ENCODE measurements around the gene BRIP1. TPM values are rescaled to one million over a fixed set of nuclear protein-coding genes. Genes with fewer than 3 reads are reported as not detected.
"Not testable (repeated sequence)": the region's sequence is repeated elsewhere in the genome, so short reads cannot be mapped to it uniquely, and the experiment has no call there.

Gene BRIP1
- total and polyA plus RNA-seq, 2 experiments from 2014 or later = 2.2 to 4.0 TPM

DNA sequence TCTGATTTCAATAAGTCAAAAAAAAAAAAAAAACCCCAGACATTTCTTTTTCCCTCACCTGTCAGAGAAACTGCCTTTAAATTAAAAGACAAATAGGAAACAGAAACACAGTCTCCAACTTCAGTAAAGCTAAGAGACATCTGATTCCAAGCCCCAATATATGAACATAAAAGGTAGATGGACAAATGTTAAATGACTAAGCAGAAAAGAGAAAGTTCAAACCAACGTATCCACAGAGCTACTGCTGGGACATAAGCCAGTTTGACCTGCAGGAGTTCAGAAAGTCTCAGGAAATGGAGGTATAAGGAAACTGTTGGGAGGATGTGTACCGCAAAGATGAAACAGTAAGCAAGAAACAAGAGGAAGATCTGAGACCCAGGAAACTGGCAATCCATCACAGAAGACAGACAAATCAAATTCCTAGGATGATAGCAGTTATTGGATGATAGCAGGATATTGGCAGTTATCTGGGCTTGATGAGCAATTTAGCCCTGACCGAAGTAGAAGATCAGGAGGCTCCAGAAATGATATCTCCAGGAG is 135.0 kb downstream of the BRIP1 start:
- Histone ChIP-seq H3K36me3 (ENCODE audit: low read depth) (no peaks in the 10 kb centered on the region), H3F3A (ENCODE audit: insufficient read depth) (no peaks in the 10 kb centered on the region), H3K4me3 (no peak overlapping the region), H4K20me1 (ENCODE audit: insufficient read depth) (no peaks in the 10 kb centered on the region), H3K9me2 (ENCODE audit: insufficient read depth) (no peaks in the 10 kb centered on the region), H3K27me3 (replicated peaks; ENCODE audit: insufficient read depth) (no peaks in the 10 kb centered on the region), H3K4me1 (ENCODE audit: insufficient read depth) (no peaks in the 10 kb centered on the region), H3K27ac (no peak overlapping the region), H2AFZ (no peak overlapping the region), H3K9me3 (ENCODE audit: low read depth) (no peaks in the 10 kb centered on the region), H3K4me2 (ENCODE audit: unreplicated experiment) (no peak overlapping the region), H3K9ac (no peak overlapping the region), H3K79me2 (ENCODE audit: insufficient read depth) (no peaks in the 10 kb centered on the region)
- TF ChIP-seq EZH2phosphoT487 (IDR thresholded peaks at IDR 0.05; ENCODE audit: insufficient read depth, low read depth) = no peak
- no peak for TF ChIP-seq EZH2 (IDR thresholded peaks at IDR 0.05; ENCODE audit: insufficient read depth, poor library complexity, severe bottlenecking)
- in situ Hi-C loops (cut with MboI) = no loop called here
- no peak for DNase-seq
- WGBS, 2 experiments (ENCODE audit: low coverage in 1 of 2, low lambda C conversion rate in 2 of 2, missing lambda C conversion rate in 2 of 2) = 85 to 87% methylated on average over 3 of the region's 3 CpGs

DNA sequence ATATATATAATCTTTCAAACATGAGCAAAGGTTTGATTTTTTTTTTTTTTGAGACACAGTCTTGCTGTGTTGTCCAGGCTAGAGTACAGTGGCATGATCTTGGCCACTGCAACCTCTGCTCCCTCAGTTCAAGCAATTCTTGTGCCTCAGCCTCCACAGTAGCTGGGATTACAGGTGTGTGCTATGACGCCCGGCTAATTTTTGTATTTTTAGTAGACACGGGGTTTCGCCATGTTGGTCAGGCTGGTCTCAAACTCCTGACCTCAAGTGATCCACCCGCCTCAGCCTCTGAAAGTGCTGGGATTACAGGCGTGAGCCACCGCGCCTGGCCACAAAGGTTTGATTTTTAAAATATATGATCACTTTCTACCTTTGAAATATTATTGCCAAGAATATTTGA is 135.5 kb downstream of the BRIP1 start:
- H3K9ac ChIP-seq; H3K27ac ChIP-seq; H3F3A ChIP-seq (ENCODE audit: insufficient read depth); H2AFZ ChIP-seq; H3K9me2 ChIP-seq (ENCODE audit: insufficient read depth); H3K4me2 ChIP-seq (ENCODE audit: unreplicated experiment); H4K20me1 ChIP-seq (ENCODE audit: insufficient read depth); H3K4me1 ChIP-seq (ENCODE audit: insufficient read depth); H3K79me2 ChIP-seq (ENCODE audit: insufficient read depth); H3K27me3 ChIP-seq (replicated peaks; ENCODE audit: insufficient read depth); H3K36me3 ChIP-seq (ENCODE audit: low read depth); in situ Hi-C loops (cut with MboI); DNase-seq; H3K9me3 ChIP-seq (ENCODE audit: low read depth); H3K4me3 ChIP-seq: not testable (repeated sequence)
- 96 to 98% methylated on average over 8 of the region's 8 CpGs for WGBS, 2 experiments (ENCODE audit: low coverage in 1 of 2, low lambda C conversion rate in 2 of 2, missing lambda C conversion rate in 2 of 2)

DNA sequence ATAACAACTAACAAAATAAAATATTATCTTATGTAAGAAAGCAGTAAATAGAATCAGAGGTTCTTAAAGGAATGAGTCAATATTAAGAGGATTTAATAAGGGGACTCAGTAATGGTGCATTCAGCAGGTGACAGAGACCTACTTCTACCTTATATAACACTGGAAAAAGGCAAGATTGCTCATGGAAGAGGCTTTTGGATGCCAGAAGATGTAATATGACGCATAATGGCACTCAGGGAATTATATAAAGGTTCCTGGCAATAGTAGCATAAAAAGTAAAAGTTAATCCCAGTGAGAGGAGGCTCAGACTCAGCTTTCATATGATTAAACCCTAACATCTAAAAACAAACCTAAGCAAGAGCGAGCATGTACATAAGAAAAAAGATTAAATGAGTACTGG is 136.4 kb downstream of the BRIP1 start:
- Histone ChIP-seq H3K79me2 (ENCODE audit: insufficient read depth) (no peaks in the 10 kb centered on the region), H3K4me2 (ENCODE audit: unreplicated experiment) (no peak overlapping the region), H3K4me3 (no peak overlapping the region), H3K9me3 (ENCODE audit: low read depth) (no peaks in the 10 kb centered on the region), H3K36me3 (ENCODE audit: low read depth) (no peaks in the 10 kb centered on the region), H3K9me2 (ENCODE audit: insufficient read depth) (no peaks in the 10 kb centered on the region), H3K27me3 (replicated peaks; ENCODE audit: insufficient read depth) (no peaks in the 10 kb centered on the region), H3K27ac (no peak overlapping the region), H2AFZ (no peak overlapping the region), H3F3A (ENCODE audit: insufficient read depth) (no peaks in the 10 kb centered on the region), H3K9ac (no peak overlapping the region), H4K20me1 (ENCODE audit: insufficient read depth) (no peaks in the 10 kb centered on the region), H3K4me1 (ENCODE audit: insufficient read depth) (no peaks in the 10 kb centered on the region)
- in situ Hi-C loops (cut with MboI) = no loop called here
- 93 to 100% methylated on average over 2 of the region's 2 CpGs for WGBS, 2 experiments (ENCODE audit: low coverage in 1 of 2, low lambda C conversion rate in 2 of 2, missing lambda C conversion rate in 2 of 2)
- no peak for DNase-seq
- TF ChIP-seq EZH2phosphoT487 (IDR thresholded peaks at IDR 0.05; ENCODE audit: insufficient read depth, low read depth) = no peak

DNA sequence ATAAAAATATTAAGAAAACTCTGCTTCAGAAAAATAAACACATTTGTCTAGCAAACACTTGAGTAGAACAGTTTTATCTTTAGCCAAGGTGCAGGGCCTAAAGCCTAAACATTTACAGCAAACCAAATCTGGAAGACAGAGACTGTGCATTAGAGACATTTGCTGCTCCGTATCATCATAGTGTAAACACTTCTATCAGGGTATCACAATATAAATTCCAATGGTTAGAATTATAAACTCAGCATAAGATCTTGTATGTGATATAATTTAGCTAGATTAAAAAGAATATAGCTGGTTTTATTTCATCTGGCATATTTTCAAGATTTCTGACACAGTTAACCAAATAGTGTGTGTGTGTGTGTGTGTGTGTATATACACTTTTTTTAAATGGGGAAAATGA is 138.6 kb downstream of the BRIP1 start:
- Histone ChIP-seq H3K4me1 (ENCODE audit: insufficient read depth) (no peaks in the 10 kb centered on the region), H3K4me2 (ENCODE audit: unreplicated experiment) (no peak overlapping the region), H4K20me1 (ENCODE audit: insufficient read depth) (no peaks in the 10 kb centered on the region), H3K9me3 (ENCODE audit: low read depth) (no peaks in the 10 kb centered on the region), H3K9ac (no peak overlapping the region), H3K27me3 (replicated peaks; ENCODE audit: insufficient read depth) (no peaks in the 10 kb centered on the region), H3K9me2 (ENCODE audit: insufficient read depth) (no peaks in the 10 kb centered on the region), H3K27ac (no peak overlapping the region), H3K4me3 (no peak overlapping the region), H3K36me3 (ENCODE audit: low read depth) (no peaks in the 10 kb centered on the region), H3K79me2 (ENCODE audit: insufficient read depth) (no peaks in the 10 kb centered on the region), H3F3A (ENCODE audit: insufficient read depth) (no peaks in the 10 kb centered on the region), H2AFZ (no peak overlapping the region)
- TF ChIP-seq EZH2phosphoT487 (IDR thresholded peaks at IDR 0.05; ENCODE audit: insufficient read depth, low read depth) = no peak
- TF ChIP-seq EZH2 (IDR thresholded peaks at IDR 0.05; ENCODE audit: insufficient read depth, poor library complexity, severe bottlenecking) = no peak
- no peak for DNase-seq
- WGBS, 2 experiments (ENCODE audit: low coverage in 1 of 2, low lambda C conversion rate in 2 of 2, missing lambda C conversion rate in 2 of 2) = 98 to 100% methylated on average over 1 of the region's 1 CpG
- in situ Hi-C loops (cut with MboI) = no loop called here

DNA sequence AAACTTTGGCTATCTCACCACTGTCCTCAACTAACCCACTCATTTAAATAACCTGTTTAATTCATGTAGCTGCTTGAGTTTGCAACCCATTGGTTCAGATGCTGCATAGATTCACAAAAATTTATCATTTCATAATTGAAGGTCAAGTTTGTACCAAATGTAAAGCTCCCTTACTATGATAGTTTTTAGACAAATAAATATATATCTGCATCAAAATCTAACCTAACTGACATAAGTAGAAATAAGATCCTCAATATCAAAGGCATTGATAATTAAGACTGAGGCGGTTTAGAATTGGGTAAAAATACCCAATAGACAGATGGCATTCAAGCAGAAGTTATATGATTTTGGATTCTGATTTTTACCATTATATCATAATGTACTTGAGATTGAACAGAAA is 139.4 kb downstream of the BRIP1 start:
- Histone ChIP-seq H2AFZ (no peak overlapping the region), H3K36me3 (ENCODE audit: low read depth) (no peaks in the 10 kb centered on the region), H3K9ac (no peak overlapping the region), H3F3A (ENCODE audit: insufficient read depth) (no peaks in the 10 kb centered on the region), H3K9me3 (ENCODE audit: low read depth) (no peaks in the 10 kb centered on the region), H3K79me2 (ENCODE audit: insufficient read depth) (no peaks in the 10 kb centered on the region), H3K4me2 (ENCODE audit: unreplicated experiment) (no peak overlapping the region), H3K9me2 (ENCODE audit: insufficient read depth) (no peaks in the 10 kb centered on the region), H3K27ac (no peak overlapping the region), H3K4me3 (no peak overlapping the region), H3K4me1 (ENCODE audit: insufficient read depth) (no peaks in the 10 kb centered on the region), H3K27me3 (replicated peaks; ENCODE audit: insufficient read depth) (no peaks in the 10 kb centered on the region), H4K20me1 (ENCODE audit: insufficient read depth) (no peaks in the 10 kb centered on the region)
- no peak for DNase-seq
- WGBS, 2 experiments (ENCODE audit: low coverage in 1 of 2, low lambda C conversion rate in 2 of 2, missing lambda C conversion rate in 2 of 2) = 97 to 98% methylated on average over 1 of the region's 1 CpG
- in situ Hi-C loops (cut with MboI) = no loop called here
- TF ChIP-seq EZH2 (IDR thresholded peaks at IDR 0.05; ENCODE audit: insufficient read depth, poor library complexity, severe bottlenecking) (no peak), EZH2phosphoT487 (IDR thresholded peaks at IDR 0.05; ENCODE audit: insufficient read depth, low read depth) (no peak)

Data from GM23248 (cell line).